Keratinocyte (primary cell): ENCODE data around the gene PKP2. TPM values are rescaled to one million over a fixed set of nuclear protein-coding genes. Genes with fewer than 3 reads are reported as not detected.

Source experiments
- DNase-seq: peaks from one replicate; pipeline ENCODE4 v3.0.0-alpha.2; 2011; ENCODE audit warnings: low read depth, missing footprints, low spot score
- FAIRE-seq: peaks from 2 replicates; lab custom pipeline; 2011; peaks lifted over from hg19 to GRCh38; lab: Jason Lieb, UNC
- H2AFZ ChIP-seq: 2 replicates; pipeline ENCODE4 v1.6.0; 2012; ENCODE audit warnings: low read length, control low read depth, inconsistent platforms; ENCODE audit not compliant: control insufficient read depth
- H3K27ac ChIP-seq: 2 replicates; pipeline ENCODE4 v1.5.1; 2011; ENCODE audit warnings: low read length; ENCODE audit not compliant: control insufficient read depth, insufficient read depth
- H3K27me3 ChIP-seq: 3 replicates; pipeline ENCODE4 v1.6.0; 2011; ENCODE audit warnings: low read length; ENCODE audit not compliant: control insufficient read depth, insufficient read depth; ENCODE audit errors: extremely low read depth
- H3K36me3 ChIP-seq, 2 experiments: 2 replicates in 1 of 2; 3 replicates in 1 of 2; pipeline ENCODE4 v1.5.1; 2011; ENCODE audit warnings: low read length in 2 of 2, mild to moderate bottlenecking in 1 of 2; ENCODE audit not compliant: control insufficient read depth in 2 of 2, insufficient read depth in 2 of 2; ENCODE audit errors: extremely low read depth in 1 of 2
- H3K4me1 ChIP-seq: 3 replicates; pipeline ENCODE4 v1.5.1; 2011; ENCODE audit warnings: low read length; ENCODE audit not compliant: control insufficient read depth, insufficient read depth; ENCODE audit errors: extremely low read depth
- H3K4me2 ChIP-seq: 3 replicates; pipeline ENCODE4 v1.6.0; 2011; ENCODE audit warnings: low read depth, low read length; ENCODE audit not compliant: control insufficient read depth, insufficient read depth; ENCODE audit errors: extremely low read depth
- H3K4me3 ChIP-seq, 3 experiments: fragments of 200-600 bp in 1 of 3; sonication (generic) in 1 of 3; 2 replicates in 2 of 3; 3 replicates in 1 of 3; pipeline ENCODE4 v1.5.1; 2011 to 2016; ENCODE audit warnings: low read length in 3 of 3, mild to moderate bottlenecking in 3 of 3, control low read depth in 2 of 3, inconsistent platforms in 1 of 3, low read depth in 1 of 3, mixed read lengths in 1 of 3, mixed run types in 1 of 3, moderate library complexity in 1 of 3; ENCODE audit not compliant: control insufficient read depth in 2 of 3, insufficient read depth in 2 of 3; ENCODE audit errors: extremely low read depth in 1 of 3
- H3K79me2 ChIP-seq: 2 replicates; pipeline ENCODE4 v1.6.0; 2012; ENCODE audit warnings: low read length; ENCODE audit not compliant: control insufficient read depth, insufficient read depth
- H3K9ac ChIP-seq: 3 replicates; pipeline ENCODE4 v1.6.0; 2011; ENCODE audit warnings: low read length; ENCODE audit not compliant: control insufficient read depth, insufficient read depth; ENCODE audit errors: extremely low read depth
- H3K9me1 ChIP-seq: 3 replicates; pipeline ENCODE4 v1.6.0; 2011; ENCODE audit warnings: low read length; ENCODE audit not compliant: control insufficient read depth, insufficient read depth; ENCODE audit errors: extremely low read depth
- H3K9me3 ChIP-seq: 2 replicates; pipeline ENCODE4 v1.5.1; 2012; ENCODE audit warnings: low read depth, low read length; ENCODE audit not compliant: control insufficient read depth
- H4K20me1 ChIP-seq: 3 replicates; pipeline ENCODE4 v1.6.0; 2011; ENCODE audit warnings: low read length; ENCODE audit not compliant: control insufficient read depth, insufficient read depth; ENCODE audit errors: extremely low read depth
- EZH2 ChIP-seq: IDR thresholded peaks from one replicate; pipeline ENCODE4 v1.6.1; 2012; ENCODE audit warnings: inconsistent platforms, mild to moderate bottlenecking, low read length, moderate library complexity
- dilution Hi-C: fragments of 300-500 bp; cut with MboI; formaldehyde crosslinking; loops from one replicate; pipeline ENCODE4 v1.7.0; 2020; ENCODE audit warnings: low sequenced_read_pairs; ENCODE audit not compliant: extremely low pct_ligation_motif_present
- polyA plus RNA-seq, 5 experiments: library from polyadenylated mRNA; depleted of rRNA in 3 of 5; stranded (reverse) in 3 of 5; stranded (forward) in 1 of 5; unstranded in 1 of 5; fragments of >200 nt; gene quantifications; 1 replicate in 1 of 5; 2 replicates in 3 of 5; 3 replicates in 1 of 5; pipeline versions ENCODE4 v1.2.1 to v1.2.3, GENCODE V29; 2011 to 2012; ENCODE audit warnings: missing spikeins in 2 of 5, low read depth in 1 of 5, low replicate concordance in 1 of 5
- TF ChIP-seq, protein P1 (sequence below), 3 experiments: IDR thresholded peaks in 1 of 3; conservative IDR thresholded peaks in 1 of 3; optimal IDR thresholded peaks in 1 of 3; 2 replicates in 2 of 3; 3 replicates in 1 of 3; pipeline versions ENCODE3 to v1.5.1; 2011; ENCODE audit warnings: low read length in 3 of 3, mild to moderate bottlenecking in 3 of 3, moderate library complexity in 2 of 3, control low read depth in 1 of 3, inconsistent platforms in 1 of 3; ENCODE audit not compliant: insufficient read depth in 2 of 3; ENCODE audit errors: extremely low read depth in 1 of 3

Gene PKP2
- polyA plus RNA-seq, 1 donor (not counting 4 experiments of a cell fraction or from before 2014, with no cell fraction given) = 50.4 TPM

DNA sequence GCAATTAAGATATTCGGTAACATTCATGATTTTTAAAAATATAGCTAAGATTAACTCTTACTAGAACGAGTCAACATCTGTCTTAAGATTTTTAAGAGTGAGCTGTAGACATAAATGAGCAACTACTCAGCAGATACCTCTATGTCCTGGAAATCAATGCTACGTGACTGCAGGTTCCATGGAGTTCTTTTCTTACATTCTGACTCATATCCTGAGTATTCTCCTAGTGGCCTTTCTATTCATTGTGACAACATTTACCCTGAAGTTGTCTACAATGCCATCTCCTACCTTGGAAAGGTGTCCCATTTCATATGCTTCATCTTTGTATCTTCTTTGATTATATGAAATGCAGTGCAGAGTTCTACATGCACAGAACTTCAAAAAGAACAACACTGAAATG, 59.9 kb downstream of the PKP2 start:
- dilution Hi-C loops = no loop called here
- H3K27me3 ChIP-seq = no peaks in the 10 kb centered on the region
- H3K4me2 ChIP-seq = no peak overlapping the region
- TF ChIP-seq, protein P1, sequence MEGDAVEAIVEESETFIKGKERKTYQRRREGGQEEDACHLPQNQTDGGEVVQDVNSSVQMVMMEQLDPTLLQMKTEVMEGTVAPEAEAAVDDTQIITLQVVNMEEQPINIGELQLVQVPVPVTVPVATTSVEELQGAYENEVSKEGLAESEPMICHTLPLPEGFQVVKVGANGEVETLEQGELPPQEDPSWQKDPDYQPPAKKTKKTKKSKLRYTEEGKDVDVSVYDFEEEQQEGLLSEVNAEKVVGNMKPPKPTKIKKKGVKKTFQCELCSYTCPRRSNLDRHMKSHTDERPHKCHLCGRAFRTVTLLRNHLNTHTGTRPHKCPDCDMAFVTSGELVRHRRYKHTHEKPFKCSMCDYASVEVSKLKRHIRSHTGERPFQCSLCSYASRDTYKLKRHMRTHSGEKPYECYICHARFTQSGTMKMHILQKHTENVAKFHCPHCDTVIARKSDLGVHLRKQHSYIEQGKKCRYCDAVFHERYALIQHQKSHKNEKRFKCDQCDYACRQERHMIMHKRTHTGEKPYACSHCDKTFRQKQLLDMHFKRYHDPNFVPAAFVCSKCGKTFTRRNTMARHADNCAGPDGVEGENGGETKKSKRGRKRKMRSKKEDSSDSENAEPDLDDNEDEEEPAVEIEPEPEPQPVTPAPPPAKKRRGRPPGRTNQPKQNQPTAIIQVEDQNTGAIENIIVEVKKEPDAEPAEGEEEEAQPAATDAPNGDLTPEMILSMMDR (optimal IDR thresholded peaks at IDR 0.05 in 1 of 3, IDR thresholded peaks at IDR 0.05 in 1 of 3, conservative IDR thresholded peaks at IDR 0.05 in 1 of 3; ENCODE audit: extremely low read depth in 1 of 3, insufficient read depth in 2 of 3, low read length in 3 of 3) = no peak
- no peak for TF ChIP-seq EZH2
- no peak overlapping the region for H3K9ac ChIP-seq
- peaks cover 23 to 24% of the 10 kb centered on the region in 2 experiments for H3K36me3 ChIP-seq
- H3K4me1 ChIP-seq = peaks cover 6% of the 10 kb centered on the region
- H3K27ac ChIP-seq = no peak overlapping the region
- FAIRE-seq (no peak), DNase-seq (no peak)
- no peaks in the 10 kb centered on the region for H3K9me3 ChIP-seq
- H2AFZ ChIP-seq = no peak overlapping the region
- H4K20me1 ChIP-seq = no peaks in the 10 kb centered on the region
- no peak overlapping the region for H3K4me3 ChIP-seq
- H3K79me2 ChIP-seq = peaks cover 2% of the 10 kb centered on the region
- no peaks in the 10 kb centered on the region for H3K9me1 ChIP-seq

DNA sequence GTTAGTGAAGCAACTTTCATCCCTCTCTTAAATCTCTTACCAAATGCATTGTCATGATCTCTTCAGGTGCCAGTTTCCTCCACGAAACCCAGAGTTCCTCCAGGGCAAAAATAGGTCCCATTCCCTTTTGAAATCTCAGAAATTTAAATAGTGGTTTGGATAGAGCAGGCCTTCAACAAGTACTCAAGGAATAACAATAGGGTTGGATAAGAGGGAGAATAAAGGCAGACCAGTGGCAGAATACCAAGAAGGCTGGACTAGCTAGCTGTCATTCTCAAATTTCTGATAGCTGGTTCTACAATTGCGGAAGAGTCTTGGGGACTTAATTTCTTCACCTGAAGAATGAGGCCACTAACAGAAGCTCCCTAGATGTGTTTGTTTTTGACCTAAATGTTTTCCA, 62.5 kb downstream of the PKP2 start:
- Histone ChIP-seq H3K36me3 (peaks cover 14 to 15% of the 10 kb centered on the region in 2 experiments), H4K20me1 (no peaks in the 10 kb centered on the region), H3K27me3 (no peaks in the 10 kb centered on the region), H3K4me1 (peaks cover 6% of the 10 kb centered on the region), H3K4me3 (no peak overlapping the region), H3K9me1 (no peaks in the 10 kb centered on the region), H3K9me3 (no peaks in the 10 kb centered on the region), H3K4me2 (no peak overlapping the region), H3K27ac (no peak overlapping the region), H2AFZ (no peak overlapping the region), H3K9ac (no peak overlapping the region), H3K79me2 (peaks cover 2% of the 10 kb centered on the region)
- no peak for DNase-seq
- dilution Hi-C loops = no loop called here
- FAIRE-seq = no peak
- TF ChIP-seq, protein P1 (optimal IDR thresholded peaks at IDR 0.05 in 1 of 3, IDR thresholded peaks at IDR 0.05 in 1 of 3, conservative IDR thresholded peaks at IDR 0.05 in 1 of 3; ENCODE audit: extremely low read depth in 1 of 3, insufficient read depth in 2 of 3, low read length in 3 of 3) = no peak
- TF ChIP-seq EZH2 = no peak
